Left ventricle myocardium inferior (tissue), 1 donor: ENCODE measurements around the gene SUCLG2. TPM values are rescaled to one million over a fixed set of nuclear protein-coding genes. Genes with fewer than 3 reads are reported as not detected.

Source experiments
- DNase-seq: peaks from one replicate; pipeline ENCODE4 v3.0.0-alpha.2; 2020
- H3K27ac ChIP-seq: fragments of 200-600 bp; replicated peaks from 2 replicates; pipeline ENCODE4 v1.8.0; 2021
- H3K27me3 ChIP-seq: fragments of 200-600 bp; 2 replicates; pipeline ENCODE4 v1.8.0; 2021; ENCODE audit warnings: low read depth
- H3K36me3 ChIP-seq: fragments of 200-600 bp; 2 replicates; pipeline ENCODE4 v1.8.0; 2021
- H3K4me1 ChIP-seq: fragments of 200-600 bp; 2 replicates; pipeline ENCODE4 v1.8.0; 2021
- H3K4me3 ChIP-seq: fragments of 200-600 bp; 2 replicates; pipeline ENCODE4 v1.8.0; 2021; ENCODE audit warnings: mild to moderate bottlenecking, moderate library complexity
- H3K9me3 ChIP-seq: fragments of 200-600 bp; replicated peaks from 2 replicates; pipeline ENCODE4 v1.8.0; 2021
- CTCF ChIP-seq: fragments of 200-600 bp; IDR thresholded peaks from 2 replicates; pipeline ENCODE4 v1.8.0; 2021; ENCODE audit warnings: antibody characterized with exemption, mild to moderate bottlenecking, borderline replicate concordance
- intact Hi-C: fragments of 100-400 bp; cut with micrococcal nuclease; formaldehyde crosslinking; loops from one replicate; pipeline ENCODE4 v1.11.0; 2022
- total RNA-seq: library from RNA; stranded (reverse); fragmentation: NEBNext Ultra II Directional; extraction: Animal tissue kit (Norgen Biotek cat#: 25700); gene quantifications from one replicate; pipeline ENCODE4 v1.2.1, GENCODE V29; 2021
- donor health status: DM: no; HTN: yes; CAD: no; lungs with severe emphysema.

The SUCLG2 gene
- total RNA-seq, 1 donor from 2014 or later, result 100 TPM

GRCh38 chr3:67400476-67400875 lies 253.9 kb downstream of the SUCLG2 start:
- no peak for TF ChIP-seq CTCF

GRCh38 chr3:67389176-67389575 lies 265.2 kb downstream of the SUCLG2 start:
- H3K4me3 ChIP-seq, result no peak overlapping the region
- no peaks in the 10 kb centered on the region for H3K27me3 ChIP-seq
- H3K27ac ChIP-seq, result no peak overlapping the region
- H3K9me3 ChIP-seq, result no peaks in the 10 kb centered on the region
- H3K36me3 ChIP-seq, result peaks cover 8% of the 10 kb centered on the region
- intact Hi-C loops, result loop anchor here (10.0 kb wide), 1 partner anchor 406 kb away; no protein-coding TSS in a partner anchor
- DNase-seq, result no peak
- H3K4me1 ChIP-seq, result peaks cover 13% of the 10 kb centered on the region
- no peak for TF ChIP-seq CTCF

More at GRCh38 chr3:67400476-67400875, 253.9 kb downstream of the SUCLG2 start:
- no peaks in the 10 kb centered on the region for H3K27me3 ChIP-seq
- intact Hi-C loops, result no loop called here
- no peak overlapping the region for H3K27ac ChIP-seq
- no peak overlapping the region for H3K4me3 ChIP-seq
- peaks cover 12% of the 10 kb centered on the region for H3K4me1 ChIP-seq
- DNase-seq, result no peak
- H3K36me3 ChIP-seq, result peaks cover 26% of the 10 kb centered on the region
- H3K9me3 ChIP-seq, result peaks cover 12% of the 10 kb centered on the region

- no peak for DNase-seq
- Histone ChIP-seq H3K27ac (no peak overlapping the region), H3K4me1 (peaks cover 18% of the 10 kb centered on the region), H3K4me3 (no peak overlapping the region), H3K9me3 (no peaks in the 10 kb centered on the region), H3K27me3 (no peaks in the 10 kb centered on the region), H3K36me3 (peaks cover 8% of the 10 kb centered on the region)
- TF ChIP-seq CTCF, result no peak
- intact Hi-C loops, result loop anchor here (10.0 kb wide), 1 partner anchor 406 kb away; no protein-coding TSS in a partner anchor
Measured at GRCh38 chr3:67388738-67389137, 265.7 kb downstream of the SUCLG2 start.

- Histone ChIP-seq H3K4me3 (no peak overlapping the region), H3K27ac (no peak overlapping the region), H3K36me3 (peaks cover 8% of the 10 kb centered on the region), H3K9me3 (no peaks in the 10 kb centered on the region), H3K27me3 (no peaks in the 10 kb centered on the region), H3K4me1 (peaks cover 37% of the 10 kb centered on the region)
- DNase-seq, result no peak
- intact Hi-C loops, result loop anchor here (10.0 kb wide), 1 partner anchor 408 kb away; no protein-coding TSS in a partner anchor
- TF ChIP-seq CTCF, result no peak
Measured at GRCh38 chr3:67386451-67386850, 268.0 kb downstream of the SUCLG2 start.

- H3K36me3 ChIP-seq, result peaks cover 8% of the 10 kb centered on the region
- DNase-seq, result no peak
- TF ChIP-seq CTCF, result peak; percentile 66
- H3K4me3 ChIP-seq, result no peak overlapping the region
- no peaks in the 10 kb centered on the region for H3K27me3 ChIP-seq
- H3K27ac ChIP-seq, result no peak overlapping the region
- intact Hi-C loops, result loop anchor here (10.0 kb wide), 1 partner anchor 410 kb away; no protein-coding TSS in a partner anchor
- peaks cover 37% of the 10 kb centered on the region for H3K4me1 ChIP-seq
- no peaks in the 10 kb centered on the region for H3K9me3 ChIP-seq
Measured at GRCh38 chr3:67384760-67385397, 269.5 kb downstream of the SUCLG2 start.
